Endothelial cell of umbilical vein (primary cell): ENCODE results near the gene SHISA3. TPM values are rescaled to one million over a fixed set of nuclear protein-coding genes. Genes with fewer than 3 reads are reported as not detected.

ENCODE experiments used
- BruUV-seq: library from RNA; stranded (reverse); fragments of 400-500 nt; replicated peaks from 2 replicates; lab custom pipeline; 2021; lab: Mats Ljungman, UMichigan
- CTCF ChIA-PET: fragments of 300-600, 350-600 bp; sonication (Branson Sonifier 250); formaldehyde crosslinking; loops from one replicate; lab custom pipeline; 2021; ENCODE audit warnings: antibody characterized with exemption, inconsistent platforms; lab: Charles Lee
- POLR2A ChIA-PET: fragments of 300-600, 350-600 bp; sonication (Branson Sonifier 250); formaldehyde crosslinking; loops from one replicate; lab custom pipeline; 2021; ENCODE audit warnings: antibody characterized with exemption, inconsistent platforms; lab: Charles Lee
- DNase-seq: peaks from one replicate; pipeline ENCODE4 v3.0.0-alpha.2; 2011; ENCODE audit warnings: low read depth, low spot score
- FAIRE-seq: peaks from 2 replicates; lab custom pipeline; 2011; peaks lifted over from hg19 to GRCh38; lab: Jason Lieb, UNC
- H2AFZ ChIP-seq: 2 replicates; pipeline ENCODE4 v1.6.0; 2012; ENCODE audit warnings: low read depth, low read length, control low read depth, inconsistent platforms
- H3K27ac ChIP-seq: 2 replicates; pipeline ENCODE4 v1.5.1; 2011; ENCODE audit warnings: low read depth, mild to moderate bottlenecking, control low read depth, low read length, moderate library complexity; ENCODE audit not compliant: insufficient read depth
- H3K27me3 ChIP-seq, 2 experiments: 2 replicates each; pipeline versions ENCODE4 v1.6.0 to v1.6.1; 2011; ENCODE audit warnings: low read length in 2 of 2, mixed read lengths in 1 of 2; ENCODE audit not compliant: control insufficient read depth in 2 of 2, insufficient read depth in 2 of 2
- H3K36me3 ChIP-seq, 2 experiments: 2 replicates in 1 of 2; 3 replicates in 1 of 2; pipeline ENCODE4 v1.5.1; 2011; ENCODE audit warnings: low read length in 2 of 2, mild to moderate bottlenecking in 1 of 2, moderate library complexity in 1 of 2; ENCODE audit not compliant: control insufficient read depth in 2 of 2, insufficient read depth in 2 of 2; ENCODE audit errors: extremely low read depth in 1 of 2
- H3K4me1 ChIP-seq: 3 replicates; pipeline ENCODE4 v1.5.1; 2011; ENCODE audit warnings: mild to moderate bottlenecking, low read length; ENCODE audit not compliant: control insufficient read depth, insufficient read depth; ENCODE audit errors: extremely low read depth
- H3K4me2 ChIP-seq: 2 replicates; pipeline ENCODE4 v1.6.1; 2011; ENCODE audit warnings: low read length, control low read depth, mixed read lengths; ENCODE audit not compliant: insufficient read depth
- H3K4me3 ChIP-seq, 3 experiments: fragments of 200-600 bp in 1 of 3; sonication (generic), shearing (Covaris generic) in 1 of 3; replicated peaks in 1 of 3; 2 replicates each; pipeline ENCODE4 v1.5.1; 2011 to 2016; ENCODE audit warnings: control low read depth in 3 of 3, low read length in 3 of 3, mild to moderate bottlenecking in 2 of 3, inconsistent platforms in 1 of 3, low read depth in 1 of 3, moderate library complexity in 1 of 3; ENCODE audit not compliant: insufficient read depth in 1 of 3
- H3K79me2 ChIP-seq: 2 replicates; pipeline ENCODE4 v1.6.0; 2012; ENCODE audit warnings: low read length, inconsistent platforms; ENCODE audit not compliant: control insufficient read depth, insufficient read depth
- H3K9ac ChIP-seq: replicated peaks from 2 replicates; pipeline ENCODE3; 2011; ENCODE audit warnings: low read length, control low read depth; ENCODE audit not compliant: insufficient read depth; ENCODE audit errors: extremely low read depth
- H3K9me1 ChIP-seq: replicated peaks from 3 replicates; pipeline ENCODE4 v1.6.0; 2011; ENCODE audit warnings: mild to moderate bottlenecking, low read length; ENCODE audit not compliant: control insufficient read depth, insufficient read depth; ENCODE audit errors: extremely low read depth
- H3K9me3 ChIP-seq: replicated peaks from 2 replicates; pipeline ENCODE4 v1.5.1; 2012; ENCODE audit warnings: low read length, inconsistent platforms; ENCODE audit not compliant: control insufficient read depth, insufficient read depth
- H4K20me1 ChIP-seq: replicated peaks from 2 replicates; pipeline ENCODE3; 2011; ENCODE audit warnings: mild to moderate bottlenecking, low read length; ENCODE audit not compliant: control insufficient read depth, insufficient read depth; ENCODE audit errors: extremely low read depth
- EZH2 ChIP-seq: IDR thresholded peaks from 2 replicates; pipeline ENCODE4 v1.6.1; 2012; ENCODE audit warnings: borderline replicate concordance, low read depth, mild to moderate bottlenecking, moderate library complexity, low read length, inconsistent platforms; ENCODE audit not compliant: severe bottlenecking
- FOS ChIP-seq: IDR thresholded peaks from 2 replicates; pipeline ENCODE4 v1.6.1; 2011; ENCODE audit warnings: mild to moderate bottlenecking, low read length, moderate library complexity, borderline replicate concordance; ENCODE audit not compliant: insufficient read depth
- GATA2 ChIP-seq: IDR thresholded peaks from 2 replicates; pipeline ENCODE4 v1.7.0; 2011; ENCODE audit warnings: low read depth, mild to moderate bottlenecking, moderate library complexity, mixed read lengths, low read length; ENCODE audit not compliant: insufficient read length, insufficient read depth
- JUN ChIP-seq: IDR thresholded peaks from 2 replicates; pipeline ENCODE4 v1.6.1; 2011; ENCODE audit warnings: borderline replicate concordance, low read depth; ENCODE audit not compliant: insufficient read length, insufficient read depth
- MYC ChIP-seq: IDR thresholded peaks from one replicate; pipeline ENCODE4 v1.6.1; 2011; ENCODE audit warnings: mild to moderate bottlenecking, low read depth, low read length
- POLR2A ChIP-seq: IDR thresholded peaks from 2 replicates; pipeline ENCODE4 v1.6.1; 2012; ENCODE audit warnings: low read depth, mild to moderate bottlenecking, control low read depth, low read length
- POLR2AphosphoS5 ChIP-seq: IDR thresholded peaks from 2 replicates; pipeline ENCODE4 v1.6.1; 2012; ENCODE audit warnings: low read depth, mild to moderate bottlenecking, control low read depth, low read length, moderate library complexity; ENCODE audit not compliant: insufficient read depth
- dilution Hi-C: fragments of 300-500 bp; cut with MboI; formaldehyde crosslinking; loops from one replicate; pipeline ENCODE4 v1.15.0; 2019; ENCODE audit warnings: low sequenced_read_pairs; ENCODE audit not compliant: extremely low pct_ligation_motif_present
- intact Hi-C: fragments of 100-400 bp; cut with micrococcal nuclease; formaldehyde crosslinking; loops from one replicate; pipeline ENCODE4 v1.10.0; 2022
- polyA plus RNA-seq, 4 experiments: library from polyadenylated mRNA; depleted of rRNA in 3 of 4; stranded (reverse) in 3 of 4; unstranded in 1 of 4; fragments of >200 nt; gene quantifications; 2 replicates each; pipeline versions ENCODE4 v1.2.1 to v1.2.3, GENCODE V29; 2011 to 2012; ENCODE audit warnings: missing spikeins in 1 of 4
- total RNA-seq: library from RNA; stranded (reverse); gene quantifications from 2 replicates; pipeline ENCODE4 v1.2.3, GENCODE V29; 2021
- TF ChIP-seq, protein P1 (sequence below): IDR thresholded peaks from 2 replicates; pipeline ENCODE4 v1.6.1; 2011; ENCODE audit not compliant: insufficient read depth, insufficient read length
- TF ChIP-seq, protein P2 (sequence below), 2 donors: IDR thresholded peaks; 1 replicate in 1 of 2; 2 replicates in 1 of 2; pipeline ENCODE4 v1.5.1; 2011; ENCODE audit warnings: low read length in 2 of 2, mild to moderate bottlenecking in 2 of 2, moderate library complexity in 2 of 2, control low read depth in 1 of 2, inconsistent platforms in 1 of 2, low read depth in 1 of 2; ENCODE audit not compliant: insufficient read depth in 1 of 2; ENCODE audit errors: extremely low read depth in 1 of 2

SHISA3 gene
- total and polyA plus RNA-seq, 2 donors (not counting 3 experiments of a cell fraction or from before 2014, with no cell fraction given) = 12.0 to 16.6 TPM

DNA sequence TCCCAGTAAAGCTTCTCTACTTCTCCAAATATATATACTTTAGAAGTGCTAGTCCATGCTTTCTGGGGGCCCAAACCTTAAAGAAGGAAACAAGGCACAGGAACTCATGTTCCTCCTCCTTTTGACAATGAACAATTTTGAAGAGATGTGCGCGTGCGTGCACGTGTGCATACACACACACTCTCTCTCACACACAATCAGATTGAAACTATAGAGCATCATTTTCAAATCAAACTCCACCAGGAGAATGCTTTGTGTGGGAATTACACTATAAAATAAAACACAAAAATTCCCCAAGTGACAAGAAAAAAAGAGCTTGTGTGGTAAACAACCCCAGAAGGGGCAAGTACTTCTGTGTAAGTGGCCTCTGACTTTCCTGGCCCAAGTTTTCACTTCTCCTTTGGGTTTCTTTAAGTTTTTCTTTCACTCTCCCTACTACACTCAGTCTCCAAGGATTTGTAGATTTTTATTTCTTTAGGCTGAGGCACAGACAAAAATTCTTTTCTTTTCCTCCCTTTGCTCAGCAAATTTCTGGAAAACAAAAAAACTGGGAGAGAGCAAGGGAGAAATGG, 46.6 kb upstream of the SHISA3 start:
- DNase-seq = no peak
- ChIA-PET CTCF (interaction anchor here (1.0 to 1.6 kb wide), 3 partner anchors 9 to 71 kb away, joined by 3 to 4 read pairs (median 3); no protein-coding TSS in a partner anchor), POLR2A (no interaction called here)
- no peaks in the 10 kb centered on the region for H4K20me1 ChIP-seq
- H3K27me3 ChIP-seq = no peaks in the 10 kb centered on the region
- no peak for TF ChIP-seq JUN
- TF ChIP-seq, protein P1, sequence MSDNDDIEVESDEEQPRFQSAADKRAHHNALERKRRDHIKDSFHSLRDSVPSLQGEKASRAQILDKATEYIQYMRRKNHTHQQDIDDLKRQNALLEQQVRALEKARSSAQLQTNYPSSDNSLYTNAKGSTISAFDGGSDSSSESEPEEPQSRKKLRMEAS = no peak
- TF ChIP-seq, protein P2, sequence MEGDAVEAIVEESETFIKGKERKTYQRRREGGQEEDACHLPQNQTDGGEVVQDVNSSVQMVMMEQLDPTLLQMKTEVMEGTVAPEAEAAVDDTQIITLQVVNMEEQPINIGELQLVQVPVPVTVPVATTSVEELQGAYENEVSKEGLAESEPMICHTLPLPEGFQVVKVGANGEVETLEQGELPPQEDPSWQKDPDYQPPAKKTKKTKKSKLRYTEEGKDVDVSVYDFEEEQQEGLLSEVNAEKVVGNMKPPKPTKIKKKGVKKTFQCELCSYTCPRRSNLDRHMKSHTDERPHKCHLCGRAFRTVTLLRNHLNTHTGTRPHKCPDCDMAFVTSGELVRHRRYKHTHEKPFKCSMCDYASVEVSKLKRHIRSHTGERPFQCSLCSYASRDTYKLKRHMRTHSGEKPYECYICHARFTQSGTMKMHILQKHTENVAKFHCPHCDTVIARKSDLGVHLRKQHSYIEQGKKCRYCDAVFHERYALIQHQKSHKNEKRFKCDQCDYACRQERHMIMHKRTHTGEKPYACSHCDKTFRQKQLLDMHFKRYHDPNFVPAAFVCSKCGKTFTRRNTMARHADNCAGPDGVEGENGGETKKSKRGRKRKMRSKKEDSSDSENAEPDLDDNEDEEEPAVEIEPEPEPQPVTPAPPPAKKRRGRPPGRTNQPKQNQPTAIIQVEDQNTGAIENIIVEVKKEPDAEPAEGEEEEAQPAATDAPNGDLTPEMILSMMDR (IDR thresholded peaks at IDR 0.05; ENCODE audit: extremely low read depth in 1 of 2, insufficient read depth in 1 of 2, low read depth in 1 of 2, low read length in 2 of 2) = no peak
- TF ChIP-seq POLR2AphosphoS5 = no peak
- TF ChIP-seq MYC = no peak
- TF ChIP-seq POLR2A = no peak
- no peak for TF ChIP-seq FOS
- no peak for TF ChIP-seq GATA2
- TF ChIP-seq EZH2 = no peak
- no TSS peak for BruUV-seq
- H2AFZ ChIP-seq = no peak overlapping the region
- no peaks in the 10 kb centered on the region for H3K4me1 ChIP-seq
- no peak overlapping the region for H3K4me3 ChIP-seq
- H3K27ac ChIP-seq = no peak overlapping the region
- H3K9ac ChIP-seq = no peak overlapping the region
- no peaks in the 10 kb centered on the region for H3K79me2 ChIP-seq
- intact Hi-C loops = no loop called here
- H3K36me3 ChIP-seq = no peaks in the 10 kb centered on the region
- H3K4me2 ChIP-seq = no peak overlapping the region
- no peak for FAIRE-seq
- dilution Hi-C loops = no loop called here
- no peaks in the 10 kb centered on the region for H3K9me3 ChIP-seq
- H3K9me1 ChIP-seq = no peaks in the 10 kb centered on the region
